ENCODE measurements around the gene APBA1.

The APBA1 gene

GRCh38 chr9:69400470-69400869 is 271.7 kb downstream of the APBA1 start:
- no peak for TF ChIP-seq CTCF (conservative IDR thresholded peaks at IDR 0.05; ENCODE audit: low read depth)
- no peak overlapping the region for H3K27ac ChIP-seq
- no peak for DNase-seq (ENCODE audit: low spot score)
- POLR2A ChIA-PET (ENCODE audit: low non-redundant PET): no interaction called here
- CTCF ChIA-PET: interaction anchor here (0.6 kb wide), 1 partner anchor 22 kb away, joined by 3 read pairs; no protein-coding TSS in a partner anchor

GRCh38 chr9:69397384-69398214 is 274.6 kb downstream of the APBA1 start:
- POLR2A ChIA-PET (ENCODE audit: low non-redundant PET): no interaction called here
- DNase-seq (ENCODE audit: low spot score): no peak

GRCh38 chr9:69396759-69397158 is 275.4 kb downstream of the APBA1 start:
- no peak overlapping the region for H3K27ac ChIP-seq
- no peak for DNase-seq (ENCODE audit: low spot score)
- TF ChIP-seq CTCF (conservative IDR thresholded peaks at IDR 0.05; ENCODE audit: low read depth): no peak
- CTCF ChIA-PET: no interaction called here
- POLR2A ChIA-PET (ENCODE audit: low non-redundant PET): no interaction called here

More at GRCh38 chr9:69397384-69398214, 274.6 kb downstream of the APBA1 start:
- TF ChIP-seq CTCF (conservative IDR thresholded peaks at IDR 0.05; ENCODE audit: low read depth): no peak
- no peak overlapping the region for H3K27ac ChIP-seq
- CTCF ChIA-PET: no interaction called here

- DNase-seq (ENCODE audit: low spot score): no peak
- POLR2A ChIA-PET (ENCODE audit: low non-redundant PET): no interaction called here
- H3K27ac ChIP-seq: no peak overlapping the region
- no peak for TF ChIP-seq CTCF (conservative IDR thresholded peaks at IDR 0.05; ENCODE audit: low read depth)
- CTCF ChIA-PET: no interaction called here
These were observed 276.5 kb downstream of the APBA1 start for GRCh38 chr9:69395718-69396117.

GRCh38 chr9:69393425-69393824 is 278.7 kb downstream of the APBA1 start:
- POLR2A ChIA-PET (ENCODE audit: low non-redundant PET): no interaction called here
- no peak overlapping the region for H3K27ac ChIP-seq
- TF ChIP-seq CTCF (conservative IDR thresholded peaks at IDR 0.05; ENCODE audit: low read depth): no peak
- DNase-seq (ENCODE audit: low spot score): no peak
- CTCF ChIA-PET: interaction anchor here (0.6 kb wide), 1 partner anchor 557 kb away, joined by 3 read pairs; no protein-coding TSS in a partner anchor

GRCh38 chr9:69392826-69393225 is 279.3 kb downstream of the APBA1 start:
- no peak for TF ChIP-seq CTCF (conservative IDR thresholded peaks at IDR 0.05; ENCODE audit: low read depth)
- no peak overlapping the region for H3K27ac ChIP-seq
- POLR2A ChIA-PET (ENCODE audit: low non-redundant PET): no interaction called here
- no peak for DNase-seq (ENCODE audit: low spot score)
- CTCF ChIA-PET: no interaction called here
